Peyer's patch (tissue), 4 donors: ENCODE measurements around the gene SLC6A17.

ENCODE experiments used
- CTCF ChIP-seq, 6 experiments: fragments of 450-650 bp in 4 of 6; fragments of 200-600 bp in 2 of 6; sonication (generic) in 1 of 6; IDR thresholded peaks; one replicate each; pipeline ENCODE4 v1.5.1; 2017 to 2019; ENCODE audit warnings: antibody characterized with exemption in 6 of 6, mild to moderate bottlenecking in 3 of 6, moderate library complexity in 1 of 6
- POLR2A ChIP-seq, 2 donors: fragments of 450-650 bp; IDR thresholded peaks; one replicate each; pipeline ENCODE4 v1.5.1; 2017; ENCODE audit warnings: antibody characterized with exemption in 2 of 2, mild to moderate bottlenecking in 2 of 2, moderate library complexity in 2 of 2

GRCh38 chr1:110203021-110203661 lies 52.8 kb downstream of the SLC6A17 start:
- TF ChIP-seq CTCF (IDR thresholded peaks at IDR 0.05), result peak; percentile 75 to 93 (median 90)
- TF ChIP-seq POLR2A (IDR thresholded peaks at IDR 0.05), result no peak
